SK-N-SH (cell line): ENCODE measurements around the gene KRTAP4-12.

Experiments
- CTCF ChIP-seq: fragments of 200-600 bp; sonication (generic); IDR thresholded peaks from 2 replicates; pipeline ENCODE4 v1.6.1; 2017; ENCODE audit warnings: antibody characterized with exemption, mild to moderate bottlenecking, moderate library complexity
- EZH2phosphoT487 ChIP-seq: fragments of 200-600 bp; sonication (generic); IDR thresholded peaks from 2 replicates; pipeline ENCODE4 v1.6.1; 2017; ENCODE audit warnings: low read depth, mixed run types, mild to moderate bottlenecking, antibody characterized with exemption, moderate library complexity, borderline replicate concordance
- GABPA ChIP-seq: IDR thresholded peaks from 2 replicates; pipeline ENCODE4 v1.4.0; 2012; ENCODE audit warnings: low read depth, mild to moderate bottlenecking
- MXI1 ChIP-seq: IDR thresholded peaks from 2 replicates; pipeline ENCODE4 v1.6.1; 2012; ENCODE audit warnings: mild to moderate bottlenecking, low read depth, low read length, improper control_type of control experiment
- POLR2AphosphoS5 ChIP-seq: IDR thresholded peaks from 2 replicates; pipeline ENCODE4 v1.6.1; 2012; ENCODE audit warnings: low read depth, low read length
- RAD21 ChIP-seq: IDR thresholded peaks from 2 replicates; pipeline ENCODE4 v1.6.1; 2012; ENCODE audit warnings: mild to moderate bottlenecking, low read length
- RFX5 ChIP-seq: IDR thresholded peaks from 2 replicates; pipeline ENCODE4 v1.6.1; 2012; ENCODE audit warnings: mild to moderate bottlenecking, improper control_type of control experiment, low read length
- RXRA ChIP-seq: IDR thresholded peaks from 2 replicates; pipeline ENCODE4 v1.4.0; 2012; ENCODE audit warnings: low read depth, mild to moderate bottlenecking, borderline replicate concordance
- SIN3A ChIP-seq: IDR thresholded peaks from 2 replicates; pipeline ENCODE4 v1.6.1; 2012; ENCODE audit warnings: low read depth, mild to moderate bottlenecking, low read length, moderate library complexity, borderline replicate concordance
- TCF12 ChIP-seq: IDR thresholded peaks from 2 replicates; pipeline ENCODE4 v1.4.0; 2012
- YY1 ChIP-seq: IDR thresholded peaks from 2 replicates; pipeline ENCODE4 v1.4.0; 2012; ENCODE audit warnings: low read depth, mild to moderate bottlenecking
- TF ChIP-seq, protein P1 (sequence below): fragments of 150-350 bp; IDR thresholded peaks from 2 replicates; pipeline ENCODE4 v1.6.1; 2017; ENCODE audit warnings: antibody characterized with exemption, low read length, low read depth, borderline replicate concordance

DNA sequence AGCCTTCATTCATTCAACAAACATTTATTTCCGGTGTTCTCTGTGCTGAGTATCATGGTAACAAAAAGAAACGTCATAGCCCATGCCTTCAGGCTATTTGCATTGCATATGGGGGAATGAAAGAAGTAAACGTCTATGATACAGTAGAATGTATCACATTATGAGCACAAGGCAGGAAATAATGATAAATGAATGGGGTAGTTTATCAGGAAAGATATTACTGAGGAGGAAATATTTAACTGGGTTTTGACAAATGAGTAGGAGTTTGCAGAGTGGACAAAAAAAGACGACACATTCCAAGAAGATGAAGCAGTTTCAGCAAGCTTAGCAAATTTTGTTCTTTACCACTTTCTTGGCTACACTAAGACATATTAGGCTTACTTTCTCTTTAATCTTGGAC, 41.4 kb downstream of the KRTAP4-12 start:
- TF ChIP-seq, protein P1, sequence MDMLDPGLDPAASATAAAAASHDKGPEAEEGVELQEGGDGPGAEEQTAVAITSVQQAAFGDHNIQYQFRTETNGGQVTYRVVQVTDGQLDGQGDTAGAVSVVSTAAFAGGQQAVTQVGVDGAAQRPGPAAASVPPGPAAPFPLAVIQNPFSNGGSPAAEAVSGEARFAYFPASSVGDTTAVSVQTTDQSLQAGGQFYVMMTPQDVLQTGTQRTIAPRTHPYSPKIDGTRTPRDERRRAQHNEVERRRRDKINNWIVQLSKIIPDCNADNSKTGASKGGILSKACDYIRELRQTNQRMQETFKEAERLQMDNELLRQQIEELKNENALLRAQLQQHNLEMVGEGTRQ, result no peak
- TF ChIP-seq EZH2phosphoT487 (no peak), POLR2AphosphoS5 (no peak), CTCF (no peak), TCF12 (no peak), YY1 (no peak), RAD21 (no peak), MXI1 (no peak), RXRA (no peak), RFX5 (no peak), GABPA (no peak), SIN3A (no peak)
